Measurements from ENCODE around the gene FFAR1. TPM values are rescaled to one million over a fixed set of nuclear protein-coding genes. Genes with fewer than 3 reads are reported as not detected.

FFAR1 gene
- polyA plus RNA-seq, 3 donors, result 0.04 TPM; not detected in 2

DNA sequence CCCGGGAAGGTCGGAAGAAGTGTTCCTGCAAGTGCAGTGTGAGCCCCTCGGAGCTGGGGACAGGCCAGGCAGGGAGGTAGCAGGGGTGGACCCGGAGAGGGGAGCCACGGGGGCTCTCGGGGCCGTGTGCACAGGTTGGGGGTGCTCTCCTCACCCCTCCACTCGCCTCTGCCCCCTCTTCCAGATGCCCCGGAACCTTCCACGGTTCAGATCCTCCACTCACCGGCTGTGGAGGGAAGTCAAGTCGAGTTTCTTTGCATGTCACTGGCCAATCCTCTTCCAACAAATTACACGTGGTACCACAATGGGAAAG, 9.8 kb upstream of the FFAR1 start:
- Histone ChIP-seq H3K4me2 (replicated peaks; ENCODE audit: extremely low read depth, low read length, poor library complexity, severe bottlenecking) (no peak overlapping the region), H3K27me3 (ENCODE audit: control insufficient read depth in 2 of 2, insufficient read depth in 2 of 2, low read length in 2 of 2) (no peaks in the 10 kb centered on the region), H2AFZ (ENCODE audit: insufficient read depth, low read depth, low read length, poor library complexity, severe bottlenecking) (no peak overlapping the region), H3K79me2 (ENCODE audit: insufficient read depth, low read length) (no peaks in the 10 kb centered on the region), H3K9ac (ENCODE audit: insufficient read depth, low read length, poor library complexity, severe bottlenecking) (no peak overlapping the region), H3K27ac (ENCODE audit: low read depth in 1 of 2, low read length in 2 of 2) (no peak overlapping the region), H3K9me3 (replicated peaks in 1 of 2; ENCODE audit: control insufficient read depth in 1 of 2, insufficient read depth in 1 of 2, low read length in 2 of 2) (no peaks in the 10 kb centered on the region), H4K20me1 (ENCODE audit: insufficient read depth, low read length) (no peaks in the 10 kb centered on the region), H3K4me1 (ENCODE audit: control insufficient read depth in 1 of 2, insufficient read depth in 2 of 2, low read length in 2 of 2) (peaks cover 5 to 10% of the 10 kb centered on the region in 2 donors), H3K4me3 (replicated peaks in 1 of 3; ENCODE audit: low read depth in 2 of 3, low read length in 3 of 3) (no peak overlapping the region), H3K36me3 (replicated peaks in 1 of 2; ENCODE audit: control insufficient read depth in 1 of 2, insufficient read depth in 2 of 2, low read length in 2 of 2) (no peaks in the 10 kb centered on the region)
- H3K9me3 Mint-ChIP-seq, result peaks cover 0 to 4% (median 0%) of the 10 kb centered on the region in 7 donors
- DNase-seq, result no peak
- intact Hi-C loops (cut with micrococcal nuclease), result no loop called here
- H3K4me3 Mint-ChIP-seq, result no peak overlapping the region
- H3K36me3 Mint-ChIP-seq, result peaks cover 0 to 3% of the 10 kb centered on the region in 2 donors
- WGBS (ENCODE audit: insufficient coverage), result 94% methylated on average over 4 of the region's 13 CpGs
- peak overlapping the region in 1 of 7 donors; percentile 68 for H3K27ac Mint-ChIP-seq
- no peak for TF ChIP-seq CTCF (IDR thresholded peaks at IDR 0.05)
- peaks cover 14% of the 10 kb centered on the region for H3K4me1 Mint-ChIP-seq
- H3K27me3 Mint-ChIP-seq (ENCODE audit: low read depth in 3 of 3), result peaks cover 5 to 16% (median 12%) of the 10 kb centered on the region in 3 donors

GRCh38 chr19:35340431-35340830, 7.3 kb upstream of the FFAR1 start:
- peak overlapping the region in 1 of 7 donors; percentile 46 for H3K27ac Mint-ChIP-seq
- H3K36me3 Mint-ChIP-seq, result peaks cover 0 to 3% of the 10 kb centered on the region in 2 donors
- Histone ChIP-seq H2AFZ (ENCODE audit: insufficient read depth, low read depth, low read length, poor library complexity, severe bottlenecking) (no peak overlapping the region), H3K27ac (ENCODE audit: low read depth in 1 of 2, low read length in 2 of 2) (no peak overlapping the region), H4K20me1 (ENCODE audit: insufficient read depth, low read length) (no peaks in the 10 kb centered on the region), H3K4me1 (ENCODE audit: control insufficient read depth in 1 of 2, insufficient read depth in 2 of 2, low read length in 2 of 2) (peaks cover 5 to 16% of the 10 kb centered on the region in 2 donors), H3K4me3 (replicated peaks in 1 of 3; ENCODE audit: low read depth in 2 of 3, low read length in 3 of 3) (no peak overlapping the region), H3K27me3 (ENCODE audit: control insufficient read depth in 2 of 2, insufficient read depth in 2 of 2, low read length in 2 of 2) (no peaks in the 10 kb centered on the region), H3K36me3 (replicated peaks in 1 of 2; ENCODE audit: control insufficient read depth in 1 of 2, insufficient read depth in 2 of 2, low read length in 2 of 2) (no peaks in the 10 kb centered on the region), H3K9ac (ENCODE audit: insufficient read depth, low read length, poor library complexity, severe bottlenecking) (no peak overlapping the region), H3K4me2 (replicated peaks; ENCODE audit: extremely low read depth, low read length, poor library complexity, severe bottlenecking) (no peak overlapping the region), H3K9me3 (replicated peaks in 1 of 2; ENCODE audit: control insufficient read depth in 1 of 2, insufficient read depth in 1 of 2, low read length in 2 of 2) (no peaks in the 10 kb centered on the region), H3K79me2 (ENCODE audit: insufficient read depth, low read length) (no peaks in the 10 kb centered on the region)
- H3K4me3 Mint-ChIP-seq, result no peak overlapping the region
- H3K4me1 Mint-ChIP-seq, result peaks cover 16% of the 10 kb centered on the region
- intact Hi-C loops (cut with micrococcal nuclease), result loop anchor here in 1 of 2 donors (5.0 to 10.0 kb wide), 2 partner anchors 58 to 146 kb away; partner anchors contain the start of gene HAMP
- no peak for DNase-seq
- H3K9me3 Mint-ChIP-seq, result peaks cover 0 to 4% (median 0%) of the 10 kb centered on the region in 7 donors
- TF ChIP-seq CTCF (IDR thresholded peaks at IDR 0.05), result no peak
- 96% methylated on average over 8 of the region's 11 CpGs for WGBS (ENCODE audit: insufficient coverage)
- H3K27me3 Mint-ChIP-seq (ENCODE audit: low read depth in 3 of 3), result peaks cover 6 to 17% (median 9%) of the 10 kb centered on the region in 3 donors
